Hematopoietic multipotent progenitor cell (in vitro differentiated cells): ENCODE measurements around the gene OR2A5. TPM values are rescaled to one million over a fixed set of nuclear protein-coding genes. Genes with fewer than 3 reads are reported as not detected.

Experiments
- small RNA-seq: library from RNA; depleted of rRNA; stranded (forward); fragments of <200 nt; gene quantifications from one replicate; pipeline ENCODE3, GENCODE V24; 2012
- total RNA-seq: library from RNA; depleted of rRNA; stranded (reverse); fragments of >200 nt; gene quantifications from one replicate; pipeline ENCODE4 v1.2.3, GENCODE V29; 2012

OR2A5 gene
- total RNA-seq, 1 donor = not detected

Small RNAs within 50 kb of the gene (small RNA-seq; reads per million reads assigned to genes)
- not detected for gene OR2A41P

Other genes with a start within 250 kb of the OR2A5 start
- 38.2 TPM for gene TCAF1, start 146.8 kb upstream of the OR2A5 start, total RNA-seq
- not detected for gene OR2F2, start 113.7 kb upstream of the OR2A5 start, total RNA-seq
- gene OR2F1, start 94.1 kb upstream of the OR2A5 start, total RNA-seq = not detected
- under 0.01 TPM for gene OR6B1, start 48.6 kb upstream of the OR2A5 start, total RNA-seq
- not detected for gene OR2A25, start 20.9 kb downstream of the OR2A5 start, total RNA-seq
- gene OR2A12, start 37.3 kb downstream of the OR2A5 start, total RNA-seq = not detected
- not detected for gene OR2A2, start 60.6 kb downstream of the OR2A5 start, total RNA-seq
- not detected for gene OR2A14, start 74.2 kb downstream of the OR2A5 start, total RNA-seq
- gene CTAGE4, start 134.5 kb downstream of the OR2A5 start, total RNA-seq = not detected
- 0.54 TPM for gene ARHGEF35, start 146.9 kb downstream of the OR2A5 start, total RNA-seq
- under 0.01 TPM for gene OR2A42, start 190.7 kb downstream of the OR2A5 start, total RNA-seq
- 2.7 TPM for gene OR2A7, start 215.8 kb downstream of the OR2A5 start, total RNA-seq
- gene CTAGE8, start 220.3 kb downstream of the OR2A5 start, total RNA-seq = 0.81 TPM